DND-41 (cell line): ENCODE data around the gene TAS2R20.

Source experiments
- CTCF ChIP-seq: IDR thresholded peaks from 2 replicates; pipeline ENCODE4 v1.5.1; 2012; ENCODE audit warnings: borderline replicate concordance, low read length, moderate library complexity, mild to moderate bottlenecking; ENCODE audit not compliant: poor library complexity, severe bottlenecking; ENCODE audit errors: extremely low read depth
- EZH2 ChIP-seq: IDR thresholded peaks from 3 replicates; pipeline ENCODE4 v1.6.1; 2012; ENCODE audit warnings: borderline replicate concordance, low read depth, mild to moderate bottlenecking, moderate library complexity, low read length, inconsistent platforms; ENCODE audit not compliant: severe bottlenecking

DNA sequence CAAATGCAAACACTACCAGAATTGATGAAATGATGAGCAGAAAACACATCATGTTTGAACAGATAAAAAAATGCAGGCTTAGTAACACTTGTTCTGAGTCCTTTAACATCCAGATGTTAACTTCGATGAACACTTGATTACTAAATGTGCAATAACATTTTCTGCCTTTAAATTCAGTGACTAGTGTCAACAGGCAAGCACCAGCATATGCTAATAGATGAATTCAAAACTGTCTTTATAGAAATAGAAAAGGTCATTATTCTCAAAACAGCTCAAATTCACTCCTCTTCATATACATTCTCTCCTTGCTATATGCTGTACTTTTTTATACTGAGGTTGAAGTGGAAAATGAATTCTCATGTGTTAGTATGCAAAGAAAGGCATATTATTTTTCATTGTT, 24.4 kb upstream of the TAS2R20 start, which contains the start of gene TAS2R19:
- TF ChIP-seq CTCF (no peak), EZH2 (no peak)
